Head of caudate nucleus (tissue), 42 donors: ENCODE results near the gene DTL.

ENCODE experiments used
- DNase-seq, 42 donors: peaks; one replicate each; pipeline versions ENCODE4 v3.0.0 to v3.0.0-alpha.2; 2020 to 2021; ENCODE audit warnings: mixed read lengths in 7 of 42
- intact Hi-C: fragments of 100-400 bp; cut with DNase I; formaldehyde crosslinking; loops from one replicate; pipeline ENCODE4 v1.15.0; 2022

DTL gene

DNA sequence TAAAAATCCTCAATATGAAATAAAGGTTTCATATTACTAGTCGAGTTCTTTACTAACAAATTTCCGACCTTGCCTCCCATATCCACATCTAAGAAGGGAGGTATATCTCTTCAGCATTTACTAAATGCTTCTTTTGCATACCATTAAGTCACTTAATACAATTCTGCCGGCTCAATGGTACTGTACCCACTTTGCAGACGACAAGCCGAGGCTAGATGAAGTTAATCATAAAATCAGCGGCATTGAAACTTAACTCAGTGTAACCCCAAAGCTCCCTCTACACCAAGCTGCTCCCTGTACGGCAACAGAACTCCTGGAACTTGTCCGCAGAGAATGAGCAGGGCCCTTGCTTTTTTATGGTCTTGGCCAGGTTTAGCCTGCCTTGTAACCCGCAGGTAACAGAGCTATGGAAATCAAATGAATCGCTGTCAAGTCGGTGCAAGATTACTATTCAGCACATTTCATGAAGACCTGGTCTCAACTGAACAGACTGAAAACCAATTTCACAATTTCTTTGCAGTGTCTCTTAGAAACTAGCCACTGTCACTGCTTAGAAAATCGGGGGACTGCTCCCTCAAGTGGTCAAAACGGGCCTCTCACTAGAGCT lies 929 bp upstream of the DTL start:
- peak in 9 of 42 donors; percentile 10 to 53 (median 15) for DNase-seq
- intact Hi-C loops: loop anchor here (5.0 kb wide), 1 partner anchor 352 kb away; no protein-coding TSS in a partner anchor

DNA sequence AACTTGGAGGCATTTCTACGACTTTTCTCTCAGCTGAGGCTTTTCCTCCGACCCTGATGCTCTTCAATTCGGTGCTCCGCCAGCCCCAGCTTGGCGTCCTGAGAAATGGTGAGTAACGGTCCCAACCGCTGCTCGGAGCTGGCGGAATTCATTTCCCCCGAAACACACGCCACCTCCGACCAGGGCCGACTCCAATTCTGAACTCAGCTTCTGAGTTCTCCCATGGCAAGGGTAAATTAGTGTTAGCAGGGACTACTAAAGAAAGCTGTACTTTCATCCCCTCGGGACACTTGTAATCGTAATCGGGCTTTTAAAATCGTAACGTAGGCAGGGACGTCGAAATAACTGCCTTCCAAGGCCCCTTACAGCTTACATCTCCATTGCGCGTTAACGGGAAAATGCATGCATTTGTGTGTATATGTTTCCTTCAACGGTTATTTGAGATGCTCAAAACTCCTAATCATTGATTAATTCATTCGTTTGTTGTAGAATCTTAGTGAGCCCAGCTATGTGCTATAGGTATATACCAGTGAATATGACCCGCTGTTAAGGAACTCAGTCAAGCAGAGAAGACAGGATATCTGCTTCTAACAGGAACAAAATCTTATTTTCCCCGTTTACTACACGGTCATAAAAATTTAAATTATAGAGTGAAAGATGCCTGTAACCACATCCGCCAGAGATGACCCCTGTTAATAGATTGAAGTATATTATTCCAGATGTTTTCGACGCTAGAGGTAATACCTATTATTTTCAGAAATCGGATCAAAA lies 472 bp downstream of the DTL start:
- no peak for DNase-seq
- intact Hi-C loops: loop anchor here (5.0 kb wide), 1 partner anchor 354 kb away; no protein-coding TSS in a partner anchor

DNA sequence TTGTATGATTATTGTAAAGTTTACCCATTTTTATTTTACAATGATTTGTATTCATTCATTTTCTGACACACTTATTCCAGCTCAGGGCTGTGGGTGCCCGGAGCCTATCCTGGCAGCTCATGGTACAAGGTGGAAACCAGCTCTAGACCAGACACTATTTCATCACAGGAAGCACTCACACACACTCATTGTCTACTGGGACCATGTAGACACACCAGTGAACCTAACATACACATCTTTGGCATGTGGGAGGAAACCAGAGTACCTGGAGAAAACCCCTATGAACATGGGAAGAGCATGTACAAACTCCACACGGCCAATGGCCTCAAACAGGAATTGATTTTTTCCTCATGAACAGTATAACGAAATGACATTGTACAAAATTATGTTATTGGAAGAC lies 2.4 kb downstream of the DTL start:
- DNase-seq: no peak
- intact Hi-C loops: loop anchor here (5.0 kb wide), 1 partner anchor 356 kb away; no protein-coding TSS in a partner anchor

- intact Hi-C loops: loop anchor here (5.0 kb wide), 1 partner anchor 357 kb away; no protein-coding TSS in a partner anchor
- no peak for DNase-seq
Observed at GRCh38 chr1:212039622-212040021, 4.1 kb downstream of the DTL start.

DNA sequence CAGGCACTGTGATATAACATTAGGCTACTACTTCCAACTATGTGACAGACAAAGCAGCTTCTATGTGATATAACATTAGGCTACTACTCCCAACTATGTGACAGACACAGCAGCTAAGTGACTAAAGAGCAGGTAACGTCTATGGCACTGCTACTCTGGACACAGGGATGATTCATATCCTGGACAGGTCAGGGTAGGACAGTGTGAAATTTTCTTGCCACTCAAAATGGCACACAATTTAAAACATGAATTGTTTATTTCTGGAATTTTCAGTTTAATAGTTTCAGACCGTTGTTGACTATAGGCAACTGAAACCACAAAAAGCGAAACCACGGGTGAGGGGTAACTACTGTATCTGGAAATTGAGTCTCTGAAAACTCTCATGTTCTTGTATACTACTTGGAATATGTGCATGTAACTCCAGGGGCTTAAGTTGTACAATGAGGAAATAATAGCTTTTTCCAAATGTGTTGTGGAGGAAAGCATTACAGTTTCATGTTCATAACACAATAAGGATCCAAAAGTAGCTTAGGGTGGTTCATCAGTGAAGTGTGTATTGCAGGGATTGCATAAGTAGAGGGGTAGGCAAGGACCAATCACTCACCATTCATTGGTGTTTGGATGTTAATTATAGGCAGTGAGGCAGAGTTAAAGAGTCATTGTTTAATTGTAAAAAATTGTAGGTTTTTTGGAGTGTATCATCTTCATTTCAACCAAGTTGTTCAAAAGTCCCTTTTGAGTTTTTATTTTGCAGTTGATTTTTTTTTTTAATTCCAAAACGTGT lies 5.3 kb downstream of the DTL start:
- intact Hi-C loops: no loop called here
- DNase-seq: no peak

DNA sequence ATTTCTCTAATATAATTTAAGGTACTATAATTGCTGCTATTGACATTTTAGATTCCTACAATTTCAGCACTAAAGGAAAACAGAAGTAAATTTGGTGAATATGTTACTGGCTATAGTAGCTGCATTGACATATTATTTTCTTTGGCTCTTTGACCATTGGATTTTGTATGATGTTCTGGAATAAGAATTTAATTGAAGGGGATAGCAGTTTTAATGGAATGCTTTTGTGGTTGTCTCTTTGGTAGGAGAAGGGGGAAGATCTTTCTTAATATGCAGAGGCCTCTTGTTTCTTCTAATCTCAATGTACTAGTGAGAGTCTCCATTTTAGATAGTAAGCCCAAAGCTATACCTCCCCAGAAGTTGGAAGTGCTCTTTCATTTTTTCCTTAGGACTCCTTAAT lies 6.9 kb downstream of the DTL start:
- intact Hi-C loops: no loop called here
- DNase-seq: no peak

DNA sequence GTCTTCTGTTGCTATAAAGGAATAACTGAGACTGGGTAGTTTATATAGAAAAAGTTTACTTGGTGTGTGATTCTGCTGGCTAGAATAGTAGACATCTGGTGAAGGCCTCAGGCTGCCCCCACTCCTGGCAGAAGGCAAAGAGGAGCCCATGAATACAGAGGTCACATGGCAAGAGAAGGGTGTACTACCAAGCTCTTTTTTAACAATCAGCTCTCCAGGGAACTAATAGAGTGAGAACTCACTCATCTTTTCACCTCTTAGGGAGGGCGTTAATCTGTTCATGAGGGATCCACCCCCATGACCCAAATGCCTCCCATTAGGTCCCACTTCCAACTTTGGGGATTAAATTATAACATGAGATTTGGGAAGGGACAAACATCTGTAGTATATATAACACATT lies 9.3 kb downstream of the DTL start:
- no peak for DNase-seq

DNA sequence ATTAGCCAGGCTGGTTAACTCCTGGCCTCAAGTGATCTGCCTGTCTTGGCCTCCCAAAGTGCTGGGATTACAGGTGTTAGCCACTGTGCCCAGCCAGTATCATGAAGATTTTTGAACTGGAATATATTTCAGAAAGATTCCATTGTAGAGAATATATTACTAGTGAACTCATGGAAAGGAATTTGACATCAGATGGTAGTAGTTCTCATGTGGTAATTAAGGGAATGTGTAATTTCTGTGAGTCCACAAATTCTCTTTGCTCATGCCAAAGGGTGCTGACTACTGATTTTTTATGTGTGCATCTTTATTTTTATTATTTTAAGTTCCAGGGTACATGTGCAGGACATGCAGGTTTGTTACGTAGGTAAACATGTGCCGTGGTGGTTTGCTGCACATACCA lies 10.4 kb downstream of the DTL start:
- intact Hi-C loops: no loop called here

More for the DNA sequence above, 9.3 kb downstream of the DTL start:
- intact Hi-C loops: no loop called here

DNA sequence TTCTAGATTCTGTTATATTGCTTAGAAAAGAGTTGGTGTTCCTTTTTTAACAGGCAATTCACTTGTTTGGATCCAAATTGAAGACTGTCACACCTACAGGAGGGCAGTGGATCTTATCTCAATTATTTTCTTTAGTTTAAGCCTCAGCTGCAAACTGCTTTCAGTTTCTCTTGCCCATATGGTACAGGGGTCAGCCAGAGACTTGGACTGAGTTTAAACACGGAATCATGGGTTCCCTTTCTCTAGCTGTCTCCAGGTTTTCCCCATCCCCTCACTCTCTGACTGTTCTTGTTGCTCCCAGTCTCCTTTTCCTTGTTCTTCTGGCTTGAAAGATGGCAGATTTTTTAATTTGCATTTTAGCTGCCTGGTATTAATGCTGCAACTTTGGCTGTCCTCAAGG lies 18.4 kb downstream of the DTL start:
- no peak for DNase-seq
- intact Hi-C loops: no loop called here

More for the DNA sequence above, 10.4 kb downstream of the DTL start:
- DNase-seq: no peak

- intact Hi-C loops: no loop called here
- no peak for DNase-seq
Observed at GRCh38 chr1:212055333-212055732, 19.8 kb downstream of the DTL start.

DNA sequence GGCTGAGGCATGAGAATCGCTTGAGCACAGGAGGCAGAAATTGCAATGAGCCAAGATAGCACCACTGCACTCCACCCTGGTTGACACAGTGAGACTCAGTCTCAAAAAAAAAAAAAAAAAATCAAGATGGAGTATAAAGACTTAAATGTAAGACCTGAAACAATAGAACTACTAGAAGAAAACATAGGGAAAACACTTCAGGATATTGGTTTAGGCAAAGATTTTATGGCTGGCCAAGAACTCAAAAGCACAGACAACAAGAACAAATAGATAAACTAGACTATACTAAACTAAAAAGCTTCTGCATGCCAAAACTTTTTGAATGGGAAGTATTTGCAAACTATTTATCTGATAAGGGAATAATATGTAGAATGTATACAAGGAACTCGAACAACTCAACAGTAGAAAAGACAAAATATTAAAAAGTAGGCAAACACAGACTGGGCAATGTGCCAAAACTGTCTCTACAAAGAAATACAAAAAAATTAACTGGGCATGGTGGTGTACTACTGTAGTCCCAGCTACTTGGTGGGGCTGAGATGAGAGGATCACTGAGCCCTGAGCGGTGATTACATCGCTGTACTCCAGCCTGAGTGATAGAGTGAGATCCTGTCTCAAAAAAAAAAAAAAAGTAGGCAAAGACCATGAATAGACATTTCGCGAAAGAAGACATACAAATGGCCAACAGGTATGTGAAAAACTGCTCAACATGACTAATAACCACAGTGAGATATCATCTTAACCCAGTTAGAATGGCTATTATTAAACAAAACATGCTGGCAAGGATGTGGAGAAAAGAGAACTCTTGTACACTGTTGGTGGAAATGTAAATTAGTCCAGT lies 25.3 kb downstream of the DTL start:
- intact Hi-C loops: loop anchor here (5.0 kb wide), 2 partner anchors 306 to 396 kb away; no protein-coding TSS in a partner anchor
- DNase-seq: no peak

DNA sequence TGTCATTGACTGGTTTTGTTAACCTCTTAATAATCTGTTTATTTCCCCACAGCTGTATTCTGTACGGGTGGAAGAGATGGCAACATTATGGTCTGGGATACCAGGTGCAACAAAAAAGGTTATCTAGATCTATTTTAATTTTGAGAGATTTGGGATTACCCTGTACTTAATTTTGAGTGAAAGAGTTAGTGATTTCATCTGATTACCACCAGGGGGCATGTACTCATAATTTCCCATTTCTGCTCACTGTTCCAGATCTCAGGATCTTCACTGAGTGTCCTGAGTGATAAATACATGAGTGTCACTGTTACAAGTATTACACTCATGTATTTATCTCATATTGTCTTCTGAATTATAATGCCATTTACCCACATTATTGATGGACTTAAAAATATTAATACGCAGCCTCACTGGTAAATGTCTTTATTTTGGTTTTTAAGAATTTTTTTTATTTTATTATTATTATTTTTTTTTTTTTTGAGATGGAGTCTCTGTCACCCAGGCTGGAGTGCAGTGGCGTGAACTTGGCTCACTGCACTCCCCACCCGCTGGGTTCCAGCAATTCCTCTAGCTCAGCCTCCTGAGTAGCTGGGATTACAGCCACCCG lies 27.4 kb downstream of the DTL start:
- intact Hi-C loops: loop anchor here (5.0 kb wide), 2 partner anchors 304 to 394 kb away; no protein-coding TSS in a partner anchor
- peak in 3 of 42 donors; percentile 8 to 26 (median 14) for DNase-seq

- intact Hi-C loops: no loop called here
- DNase-seq: no peak
Observed at GRCh38 chr1:212067787-212068186, 32.2 kb downstream of the DTL start.

GRCh38 chr1:212070720-212071302 lies 35.3 kb downstream of the DTL start:
- DNase-seq: peak in 4 of 42 donors; percentile 11 to 45 (median 18)

DNA sequence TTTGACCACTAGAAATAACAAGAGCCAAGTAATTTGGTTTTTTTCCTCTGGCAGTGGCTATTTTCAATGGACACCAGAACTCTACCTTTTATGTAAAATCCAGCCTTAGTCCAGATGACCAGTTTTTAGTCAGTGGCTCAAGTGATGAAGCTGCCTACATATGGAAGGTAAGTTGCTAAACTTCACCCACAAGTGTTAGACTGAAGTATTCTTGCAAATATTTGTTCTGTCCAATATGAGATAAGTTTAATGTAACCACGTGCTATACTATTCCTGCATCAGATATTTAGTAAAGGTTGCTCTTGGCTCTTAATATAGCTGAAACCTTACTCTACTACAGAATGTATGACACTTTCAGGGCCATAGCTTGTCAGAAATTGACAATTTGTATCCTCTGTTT lies 36.5 kb downstream of the DTL start:
- intact Hi-C loops: loop anchor here (5.0 kb wide), 1 partner anchor 215 kb away; the partner anchor contains the start of gene PPP2R5A

More at GRCh38 chr1:212070720-212071302, 35.3 kb downstream of the DTL start:
- intact Hi-C loops: loop anchor here (5.0 kb wide), 1 partner anchor 216 kb away; the partner anchor contains the start of gene PPP2R5A

GRCh38 chr1:212073490-212073889 lies 37.9 kb downstream of the DTL start:
- DNase-seq: no peak
- intact Hi-C loops: loop anchor here (5.0 kb wide), 1 partner anchor 214 kb away; the partner anchor contains the start of gene PPP2R5A

More for the DNA sequence above, 36.5 kb downstream of the DTL start:
- DNase-seq: no peak

GRCh38 chr1:212074313-212074712 lies 38.8 kb downstream of the DTL start:
- intact Hi-C loops: loop anchor here (5.0 kb wide), 1 partner anchor 213 kb away; the partner anchor contains the start of gene PPP2R5A
- no peak for DNase-seq
